C4-2B (cell line): ENCODE results near the gene LYZL2.
"Not testable (repeated sequence)": the region's sequence is repeated elsewhere in the genome, so short reads cannot be mapped to it uniquely, and the experiment has no call there.

Experiments
- ZFX ChIP-seq: fragments of 450-650 bp; IDR thresholded peaks from 2 replicates; pipeline ENCODE4 v1.6.1; 2017
- TF ChIP-seq, protein P1 (sequence below): fragments of 450-650 bp; conservative IDR thresholded peaks from 2 replicates; pipeline ENCODE4 v1.5.1; 2017; ENCODE audit warnings: mild to moderate bottlenecking

DNA sequence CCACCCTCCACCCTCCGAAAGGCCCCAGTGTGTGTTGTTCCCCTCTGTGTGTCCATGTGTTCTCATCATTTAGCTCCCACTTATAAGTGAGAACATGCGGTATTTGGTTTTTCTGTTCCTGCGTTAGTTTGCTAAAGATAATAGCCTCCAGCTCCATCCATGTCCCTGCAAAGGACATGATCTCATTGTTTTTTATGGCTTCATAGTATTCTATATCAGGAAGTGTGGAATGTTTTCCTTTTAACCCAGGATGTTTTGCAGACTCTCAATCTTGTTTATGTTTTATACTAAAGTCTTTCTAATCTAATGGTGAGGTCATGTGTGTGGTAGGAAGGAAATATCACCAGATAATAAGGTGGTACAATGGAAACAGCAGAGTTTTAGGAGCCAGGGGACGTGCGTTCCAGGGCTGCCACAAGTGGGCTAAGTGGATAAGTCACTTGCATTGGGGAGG, 14.9 kb upstream of the LYZL2 start:
- TF ChIP-seq, protein P1, sequence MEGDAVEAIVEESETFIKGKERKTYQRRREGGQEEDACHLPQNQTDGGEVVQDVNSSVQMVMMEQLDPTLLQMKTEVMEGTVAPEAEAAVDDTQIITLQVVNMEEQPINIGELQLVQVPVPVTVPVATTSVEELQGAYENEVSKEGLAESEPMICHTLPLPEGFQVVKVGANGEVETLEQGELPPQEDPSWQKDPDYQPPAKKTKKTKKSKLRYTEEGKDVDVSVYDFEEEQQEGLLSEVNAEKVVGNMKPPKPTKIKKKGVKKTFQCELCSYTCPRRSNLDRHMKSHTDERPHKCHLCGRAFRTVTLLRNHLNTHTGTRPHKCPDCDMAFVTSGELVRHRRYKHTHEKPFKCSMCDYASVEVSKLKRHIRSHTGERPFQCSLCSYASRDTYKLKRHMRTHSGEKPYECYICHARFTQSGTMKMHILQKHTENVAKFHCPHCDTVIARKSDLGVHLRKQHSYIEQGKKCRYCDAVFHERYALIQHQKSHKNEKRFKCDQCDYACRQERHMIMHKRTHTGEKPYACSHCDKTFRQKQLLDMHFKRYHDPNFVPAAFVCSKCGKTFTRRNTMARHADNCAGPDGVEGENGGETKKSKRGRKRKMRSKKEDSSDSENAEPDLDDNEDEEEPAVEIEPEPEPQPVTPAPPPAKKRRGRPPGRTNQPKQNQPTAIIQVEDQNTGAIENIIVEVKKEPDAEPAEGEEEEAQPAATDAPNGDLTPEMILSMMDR = not testable (repeated sequence)
- not testable (repeated sequence) for TF ChIP-seq ZFX
